Measurements from ENCODE around the gene SLC38A2. TPM values are rescaled to one million over a fixed set of nuclear protein-coding genes. Genes with fewer than 3 reads are reported as not detected.

SLC38A2 gene
- total RNA-seq, 4 donors from 2014 or later = 487 to 1,086 (median 587) TPM

GRCh38 chr12:46406352-46407027 is 33.9 kb upstream of the SLC38A2 start:
- intact Hi-C loops (cut with DNase I; ENCODE audit: low total_unique reads) = no loop called here

GRCh38 chr12:46404733-46405132 is 32.2 kb upstream of the SLC38A2 start:
- 94 to 98% methylated on average over 5 of the region's 5 CpGs for whole genome bisulfite sequencing, 2 donors
- DNase-seq (ENCODE audit: low spot score in 2 of 2) = no peak
- H3K4me3 ChIP-seq (ENCODE audit: low read depth, poor library complexity, severe bottlenecking) = no peak overlapping the region
- TF ChIP-seq POLR2A (IDR thresholded peaks at IDR 0.05) (no peak), CTCF (IDR thresholded peaks at IDR 0.05) (no peak)
- intact Hi-C loops (cut with DNase I; ENCODE audit: low total_unique reads) = no loop called here

More at GRCh38 chr12:46406352-46407027, 33.9 kb upstream of the SLC38A2 start:
- no peak overlapping the region for H3K4me3 ChIP-seq (ENCODE audit: low read depth, poor library complexity, severe bottlenecking)
- no peak for DNase-seq (ENCODE audit: low spot score in 2 of 2)
- TF ChIP-seq CTCF (IDR thresholded peaks at IDR 0.05) = no peak
- TF ChIP-seq POLR2A (IDR thresholded peaks at IDR 0.05) = no peak
- WGBS, 2 donors = 35 to 60% methylated on average over 1 of the region's 1 CpG

- H3K4me3 ChIP-seq (ENCODE audit: low read depth, poor library complexity, severe bottlenecking) = no peak overlapping the region
- DNase-seq (ENCODE audit: low spot score in 2 of 2) = no peak
- 50 to 71% methylated on average over 1 of the region's 1 CpG for WGBS, 2 donors
- intact Hi-C loops (cut with DNase I; ENCODE audit: low total_unique reads) = no loop called here
- TF ChIP-seq POLR2A (IDR thresholded peaks at IDR 0.05) = no peak
- no peak for TF ChIP-seq CTCF (IDR thresholded peaks at IDR 0.05)
These were observed 31.7 kb upstream of the SLC38A2 start for GRCh38 chr12:46404225-46404631.

- no peak for DNase-seq (ENCODE audit: low spot score in 2 of 2)
- H3K4me3 ChIP-seq (ENCODE audit: low read depth, poor library complexity, severe bottlenecking) = no peak overlapping the region
- intact Hi-C loops (cut with DNase I; ENCODE audit: low total_unique reads) = no loop called here
- TF ChIP-seq CTCF (IDR thresholded peaks at IDR 0.05) (no peak), POLR2A (IDR thresholded peaks at IDR 0.05) (no peak)
These were observed 31.1 kb upstream of the SLC38A2 start for GRCh38 chr12:46403719-46404070.

- WGBS, 2 donors = 34 to 41% methylated on average over 3 of the region's 3 CpGs
- no peak overlapping the region for H3K4me3 ChIP-seq (ENCODE audit: low read depth, poor library complexity, severe bottlenecking)
- intact Hi-C loops (cut with DNase I; ENCODE audit: low total_unique reads) = no loop called here
- DNase-seq (ENCODE audit: low spot score in 2 of 2) = no peak
- TF ChIP-seq POLR2A (IDR thresholded peaks at IDR 0.05) (no peak), CTCF (IDR thresholded peaks at IDR 0.05) (no peak)
These were observed 30.6 kb upstream of the SLC38A2 start for GRCh38 chr12:46402941-46403718.

Data from lower leg skin (tissue), 4 donors.